ENCODE measurements around the gene KDM6B.
A peak's percentile ranks its signal among the peaks of the same experiment; 100 is the strongest.

KDM6B gene

DNA sequence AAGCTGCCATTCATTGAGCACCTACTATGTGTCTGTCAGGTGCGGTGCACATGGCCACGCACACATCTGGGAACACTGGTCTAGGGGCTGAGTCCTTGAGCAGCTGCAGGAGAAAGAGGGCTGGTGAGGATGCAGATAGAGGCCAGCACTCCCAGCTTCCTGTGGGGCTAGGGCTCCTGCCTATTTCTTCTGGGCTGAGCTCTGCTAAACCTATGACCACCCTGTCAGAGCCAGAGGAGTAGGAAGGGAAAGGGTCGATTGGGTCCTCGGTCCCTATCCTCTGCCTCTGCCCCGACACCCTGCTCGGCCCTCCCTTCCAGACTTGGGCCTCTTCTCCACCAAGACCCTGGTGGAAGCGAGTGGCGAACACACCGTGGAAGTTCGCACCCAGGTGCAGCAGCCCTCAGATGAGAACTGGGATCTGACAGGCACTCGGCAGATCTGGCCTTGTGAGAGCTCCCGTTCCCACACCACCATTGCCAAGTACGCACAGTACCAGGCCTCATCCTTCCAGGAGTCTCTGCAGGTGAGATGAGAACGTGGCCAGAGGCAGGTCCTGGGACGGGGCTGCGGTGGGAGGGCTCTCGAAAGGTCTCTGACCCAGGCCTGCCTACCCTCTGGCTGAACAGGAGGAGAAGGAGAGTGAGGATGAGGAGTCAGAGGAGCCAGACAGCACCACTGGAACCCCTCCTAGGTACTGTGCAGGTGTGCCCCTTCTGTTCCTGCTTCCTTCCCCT, 16.9 kb downstream of the KDM6B start:
- no peaks in the 10 kb centered on the region for H3K27me3 ChIP-seq (ENCODE audit: insufficient read depth, poor library complexity, severe bottlenecking)
- TF ChIP-seq GABPA (IDR thresholded peaks at IDR 0.05; ENCODE audit: low read depth) (no peak), SPI1 (IDR thresholded peaks at IDR 0.05; ENCODE audit: borderline replicate concordance, low read depth) (no peak), CTCF (IDR thresholded peaks at IDR 0.05; ENCODE audit: insufficient read depth, low read length) (no peak), POLR2AphosphoS5 (IDR thresholded peaks at IDR 0.05; ENCODE audit: low read depth) (no peak)
- TF ChIP-seq, protein P1, sequence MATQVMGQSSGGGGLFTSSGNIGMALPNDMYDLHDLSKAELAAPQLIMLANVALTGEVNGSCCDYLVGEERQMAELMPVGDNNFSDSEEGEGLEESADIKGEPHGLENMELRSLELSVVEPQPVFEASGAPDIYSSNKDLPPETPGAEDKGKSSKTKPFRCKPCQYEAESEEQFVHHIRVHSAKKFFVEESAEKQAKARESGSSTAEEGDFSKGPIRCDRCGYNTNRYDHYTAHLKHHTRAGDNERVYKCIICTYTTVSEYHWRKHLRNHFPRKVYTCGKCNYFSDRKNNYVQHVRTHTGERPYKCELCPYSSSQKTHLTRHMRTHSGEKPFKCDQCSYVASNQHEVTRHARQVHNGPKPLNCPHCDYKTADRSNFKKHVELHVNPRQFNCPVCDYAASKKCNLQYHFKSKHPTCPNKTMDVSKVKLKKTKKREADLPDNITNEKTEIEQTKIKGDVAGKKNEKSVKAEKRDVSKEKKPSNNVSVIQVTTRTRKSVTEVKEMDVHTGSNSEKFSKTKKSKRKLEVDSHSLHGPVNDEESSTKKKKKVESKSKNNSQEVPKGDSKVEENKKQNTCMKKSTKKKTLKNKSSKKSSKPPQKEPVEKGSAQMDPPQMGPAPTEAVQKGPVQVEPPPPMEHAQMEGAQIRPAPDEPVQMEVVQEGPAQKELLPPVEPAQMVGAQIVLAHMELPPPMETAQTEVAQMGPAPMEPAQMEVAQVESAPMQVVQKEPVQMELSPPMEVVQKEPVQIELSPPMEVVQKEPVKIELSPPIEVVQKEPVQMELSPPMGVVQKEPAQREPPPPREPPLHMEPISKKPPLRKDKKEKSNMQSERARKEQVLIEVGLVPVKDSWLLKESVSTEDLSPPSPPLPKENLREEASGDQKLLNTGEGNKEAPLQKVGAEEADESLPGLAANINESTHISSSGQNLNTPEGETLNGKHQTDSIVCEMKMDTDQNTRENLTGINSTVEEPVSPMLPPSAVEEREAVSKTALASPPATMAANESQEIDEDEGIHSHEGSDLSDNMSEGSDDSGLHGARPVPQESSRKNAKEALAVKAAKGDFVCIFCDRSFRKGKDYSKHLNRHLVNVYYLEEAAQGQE (IDR thresholded peaks at IDR 0.05; ENCODE audit: insufficient replicate concordance, low read depth): no peak
- H3K4me3 ChIP-seq (replicated peaks; ENCODE audit: insufficient read depth, low read length): peak overlapping the region; percentile 23; the same call in 1 of the 2 replicates
- DNase-seq (ENCODE audit: low read depth in 1 of 2, low spot score in 1 of 2): no peak
- H3K27ac ChIP-seq (replicated peaks): no peak overlapping the region

DNA sequence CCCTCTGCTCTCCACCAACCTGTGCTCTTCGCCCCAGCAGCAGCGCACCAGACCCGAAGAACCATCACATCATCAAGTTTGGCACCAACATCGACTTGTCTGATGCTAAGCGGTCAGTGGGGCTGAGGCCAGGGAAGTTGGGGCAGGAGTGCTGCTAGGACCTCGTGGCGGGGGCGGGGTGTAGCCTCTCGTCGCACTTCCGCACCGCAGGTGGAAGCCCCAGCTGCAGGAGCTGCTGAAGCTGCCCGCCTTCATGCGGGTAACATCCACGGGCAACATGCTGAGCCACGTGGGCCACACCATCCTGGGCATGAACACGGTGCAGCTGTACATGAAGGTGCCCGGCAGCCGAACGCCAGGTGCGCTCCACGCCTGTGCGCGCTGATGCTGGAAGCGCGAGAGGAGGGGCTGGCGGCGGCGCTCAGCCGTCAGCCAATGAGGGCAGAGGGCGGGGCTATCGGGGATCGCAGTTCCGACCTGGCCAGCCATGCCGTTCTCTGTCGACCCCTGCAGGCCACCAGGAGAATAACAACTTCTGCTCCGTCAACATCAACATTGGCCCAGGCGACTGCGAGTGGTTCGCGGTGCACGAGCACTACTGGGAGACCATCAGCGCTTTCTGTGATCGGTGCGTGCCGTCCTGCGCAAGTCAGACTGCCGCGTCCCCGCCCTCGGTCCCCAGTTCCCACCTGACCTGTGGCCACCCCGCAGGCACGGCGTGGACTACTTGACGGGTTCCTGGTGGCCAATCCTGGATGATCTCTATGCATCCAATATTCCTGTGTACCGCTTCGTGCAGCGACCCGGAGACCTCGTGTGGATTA, 17.6 kb downstream of the KDM6B start:
- Histone ChIP-seq H3K27me3 (ENCODE audit: insufficient read depth, poor library complexity, severe bottlenecking) (no peaks in the 10 kb centered on the region), H3K4me3 (replicated peaks; ENCODE audit: insufficient read depth, low read length) (peak overlapping the region; percentile 23), H3K27ac (replicated peaks) (no peak overlapping the region)
- TF ChIP-seq, protein P1 (IDR thresholded peaks at IDR 0.05; ENCODE audit: insufficient replicate concordance, low read depth): no peak
- peak; percentile 60 for TF ChIP-seq CTCF (IDR thresholded peaks at IDR 0.05; ENCODE audit: insufficient read depth, low read length)
- DNase-seq (ENCODE audit: low read depth in 1 of 2, low spot score in 1 of 2): peak in 1 of 2 experiments; percentile 81

DNA sequence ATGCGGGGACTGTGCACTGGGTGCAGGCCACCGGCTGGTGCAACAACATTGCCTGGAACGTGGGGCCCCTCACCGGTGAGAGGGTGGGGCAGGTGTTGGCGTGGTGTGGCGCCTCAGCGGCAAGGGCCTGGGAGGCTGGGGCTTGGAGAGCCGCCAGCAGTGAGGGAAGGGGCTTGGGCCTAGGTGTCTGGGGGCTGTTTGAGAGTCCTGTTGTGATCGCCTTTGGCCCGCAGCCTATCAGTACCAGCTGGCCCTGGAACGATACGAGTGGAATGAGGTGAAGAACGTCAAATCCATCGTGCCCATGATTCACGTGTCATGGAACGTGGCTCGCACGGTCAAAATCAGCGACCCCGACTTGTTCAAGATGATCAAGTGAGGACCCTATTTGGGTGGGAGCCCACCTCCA, 18.2 kb downstream of the KDM6B start:
- Histone ChIP-seq H3K27ac (replicated peaks) (no peak overlapping the region), H3K27me3 (ENCODE audit: insufficient read depth, poor library complexity, severe bottlenecking) (no peaks in the 10 kb centered on the region), H3K4me3 (replicated peaks; ENCODE audit: insufficient read depth, low read length) (no peak overlapping the region)
- DNase-seq (ENCODE audit: low read depth in 1 of 2, low spot score in 1 of 2): no peak
- no peak for TF ChIP-seq GABPA (IDR thresholded peaks at IDR 0.05; ENCODE audit: low read depth)
- TF ChIP-seq CTCF (IDR thresholded peaks at IDR 0.05; ENCODE audit: insufficient read depth, low read length): no peak
- no peak for TF ChIP-seq POLR2AphosphoS5 (IDR thresholded peaks at IDR 0.05; ENCODE audit: low read depth)
- TF ChIP-seq, protein P1 (IDR thresholded peaks at IDR 0.05; ENCODE audit: insufficient replicate concordance, low read depth): no peak
- TF ChIP-seq SPI1 (IDR thresholded peaks at IDR 0.05; ENCODE audit: borderline replicate concordance, low read depth): no peak
